Right lobe of liver (tissue), 6 donors: ENCODE data around the gene GALNT16. TPM values are rescaled to one million over a fixed set of nuclear protein-coding genes. Genes with fewer than 3 reads are reported as not detected.

Source experiments
- ATAC-seq, 4 donors: fragments of 200-7000 bp; cut with Tn5 transposase; one replicate each; pipeline ENCODE4 v1.9.1; 2020; ENCODE audit warnings: mild to moderate bottlenecking in 4 of 4, moderate library complexity in 4 of 4
- DNase-seq, 3 donors: peaks; one replicate each; pipeline ENCODE4 v3.0.0-alpha.2; 2020
- H3K27ac ChIP-seq, 3 donors: fragments of 200-600 bp; one replicate each; pipeline ENCODE4 v1.8.0; 2022
- H3K27me3 ChIP-seq, 2 donors: fragments of 200-600 bp; one replicate each; pipeline ENCODE4 v1.8.0; 2022
- H3K36me3 ChIP-seq, 4 donors: fragments of 200-600 bp; sonication (generic) in 1 of 4; one replicate each; pipeline versions ENCODE4 v1.5.1 to v1.8.0; 2017 to 2022; ENCODE audit warnings: control low read depth in 1 of 4
- H3K4me1 ChIP-seq, 4 donors: fragments of 200-600 bp; sonication (generic) in 1 of 4; one replicate each; pipeline versions ENCODE4 v1.5.1 to v1.8.0; 2017 to 2022; ENCODE audit warnings: control low read depth in 1 of 4
- H3K4me3 ChIP-seq, 3 donors: fragments of 200-600 bp; one replicate each; pipeline ENCODE4 v1.8.0; 2022
- H3K9me3 ChIP-seq, 4 donors: fragments of 200-600 bp; sonication (generic) in 1 of 4; one replicate each; pipeline versions ENCODE4 v1.5.1 to v1.8.0; 2017 to 2022; ENCODE audit warnings: control low read depth in 1 of 4
- CTCF ChIP-seq, 4 donors: fragments of 200-600 bp in 3 of 4; fragments of 450-650 bp in 1 of 4; IDR thresholded peaks; one replicate each; pipeline versions ENCODE4 v1.5.1 to v1.8.0; 2016 to 2022; ENCODE audit warnings: antibody characterized with exemption in 4 of 4, mild to moderate bottlenecking in 2 of 4
- POLR2A ChIP-seq: fragments of 450-650 bp; IDR thresholded peaks from one replicate; pipeline ENCODE4 v1.6.1; 2017; ENCODE audit warnings: antibody characterized with exemption, mild to moderate bottlenecking
- WGBS: methylation state at CpG from one replicate; pipeline ENCODE4 v1.1.6; 2018; ENCODE audit warnings: low coverage, low lambda C conversion rate; ENCODE audit not compliant: insufficient coverage; ENCODE audit errors: missing lambda C conversion rate; 5-methylcytosine and 5-hydroxymethylcytosine counted together
- intact Hi-C, 2 donors: fragments of 100-400 bp; cut with DNase I; formaldehyde crosslinking; loops; one replicate each; pipeline versions ENCODE4 v1.11.2 to v1.14.1; 2022
- total RNA-seq, 6 experiments: library from RNA; depleted of rRNA in 2 of 6; stranded (reverse); fragments of >200 nt in 2 of 6; fragmentation: NEBNext Ultra II Directional in 3 of 6; extraction: Animal tissue kit (Norgen Biotek cat#: 25700) in 3 of 6; gene quantifications; one replicate each; pipeline versions ENCODE4 v1.1.0 to v1.2.4, GENCODE V29; 2016 to 2023
- donor health status: DM: no; HTN: yes; CAD: no.
- donor health status: DM: no; HTN: no; CAD: no.
- donor health status: DM: no; HTN: no; CAD: no.
- donor health status: DM: no; HTN: yes; CAD: no.
- donor health status: DM: no; HTN: yes; CAD: no.

Gene GALNT16
- total RNA-seq, 6 experiments from 2014 or later, result 0.37 to 1.7 (median 0.94) TPM

GRCh38 chr14:69260190-69260860, 367 bp downstream of the GALNT16 start:
- no peaks in the 10 kb centered on the region for H3K36me3 ChIP-seq
- TF ChIP-seq POLR2A (no peak), CTCF (IDR thresholded peaks at IDR 0.05) (no peak)
- ATAC-seq (no peak), DNase-seq (no peak)
- H3K4me3 ChIP-seq, result peak overlapping the region; percentile 30 to 57 (median 31)
- intact Hi-C loops, result loop anchor here in 1 of 2 donors (10.0 kb wide), 1 partner anchor 204 kb away; no protein-coding TSS in a partner anchor
- H3K27me3 ChIP-seq, result no peaks in the 10 kb centered on the region
- 0% methylated on average over 14 of the region's 78 CpGs for WGBS
- no peak overlapping the region for H3K27ac ChIP-seq
- H3K4me1 ChIP-seq, result peaks cover 0 to 23% (median 0%) of the 10 kb centered on the region in 4 donors
- H3K9me3 ChIP-seq, result no peaks in the 10 kb centered on the region

- Histone ChIP-seq H3K4me3 (peak overlapping the region; percentile 30 to 57 (median 31)), H3K27me3 (no peaks in the 10 kb centered on the region), H3K9me3 (no peaks in the 10 kb centered on the region), H3K36me3 (no peaks in the 10 kb centered on the region), H3K4me1 (peaks cover 0 to 23% (median 0%) of the 10 kb centered on the region in 4 donors), H3K27ac (peak overlapping the region in 1 of 3 donors; percentile 53)
- TF ChIP-seq POLR2A (no peak), CTCF (IDR thresholded peaks at IDR 0.05) (peak; percentile 51 to 82 (median 75))
- intact Hi-C loops, result loop anchor here in 1 of 2 donors (10.0 kb wide), 1 partner anchor 204 kb away; no protein-coding TSS in a partner anchor
- WGBS, result under 1% methylated on average over 39 of the region's 64 CpGs
- DNase-seq (peak; percentile 48 to 66 (median 59)), ATAC-seq (peak; percentile 82 to 89 (median 84))
These were observed 1.1 kb downstream of the GALNT16 start for GRCh38 chr14:69260861-69261564.

GRCh38 chr14:69261761-69262331, 1.9 kb downstream of the GALNT16 start:
- TF ChIP-seq CTCF (IDR thresholded peaks at IDR 0.05) (no peak), POLR2A (no peak)
- H3K4me3 ChIP-seq, result peak overlapping the region; percentile 30 to 57 (median 31)
- no peaks in the 10 kb centered on the region for H3K36me3 ChIP-seq
- H3K4me1 ChIP-seq, result peaks cover 0 to 23% (median 0%) of the 10 kb centered on the region in 4 donors
- intact Hi-C loops, result loop anchor here in 1 of 2 donors (10.0 kb wide), 1 partner anchor 203 kb away; no protein-coding TSS in a partner anchor
- no peaks in the 10 kb centered on the region for H3K27me3 ChIP-seq
- peak in 2 of 3 donors; percentile 67 to 82 for DNase-seq
- peak; percentile 81 to 89 (median 86) for ATAC-seq
- H3K9me3 ChIP-seq, result no peaks in the 10 kb centered on the region
- WGBS, result 29% methylated on average over 2 of the region's 5 CpGs
- H3K27ac ChIP-seq, result peak overlapping the region in 1 of 3 donors; percentile 53

GRCh38 chr14:69262516-69262915, 2.6 kb downstream of the GALNT16 start:
- TF ChIP-seq CTCF (IDR thresholded peaks at IDR 0.05) (no peak), POLR2A (no peak)

More at GRCh38 chr14:69262516-69262915, 2.6 kb downstream of the GALNT16 start:
- 88% methylated on average over 2 of the region's 3 CpGs for WGBS
- H3K4me1 ChIP-seq, result peaks cover 0 to 23% (median 0%) of the 10 kb centered on the region in 4 donors
- no peaks in the 10 kb centered on the region for H3K9me3 ChIP-seq
- DNase-seq (no peak), ATAC-seq (no peak)
- H3K4me3 ChIP-seq, result no peak overlapping the region
- no peak overlapping the region for H3K27ac ChIP-seq
- H3K27me3 ChIP-seq, result no peaks in the 10 kb centered on the region
- H3K36me3 ChIP-seq, result no peaks in the 10 kb centered on the region
- intact Hi-C loops, result loop anchor here in 1 of 2 donors (10.0 kb wide), 1 partner anchor 202 kb away; no protein-coding TSS in a partner anchor
